Type B pancreatic cell (in vitro differentiated cells): ENCODE results near the gene TAF5L. TPM values are rescaled to one million over a fixed set of nuclear protein-coding genes. Genes with fewer than 3 reads are reported as not detected.

Source experiments
- DNase-seq: peaks from one replicate; pipeline ENCODE4 v3.0.0; 2021; ENCODE audit warnings: mixed read lengths; ENCODE audit not compliant: unreplicated experiment; ENCODE audit errors: extremely low spot score
- H3K27ac Mint-ChIP-seq: 2 replicates; pipeline ENCODE4 v1.8.0; 2021; ENCODE audit warnings: mild to moderate bottlenecking, mixed read lengths
- H3K27me3 Mint-ChIP-seq: 2 replicates; pipeline ENCODE4 v1.8.0; 2021; ENCODE audit warnings: mixed read lengths
- H3K36me3 Mint-ChIP-seq: 2 replicates; pipeline ENCODE4 v1.8.0; 2021; ENCODE audit warnings: mixed read lengths
- H3K4me1 Mint-ChIP-seq: one replicate; pipeline ENCODE4 v1.8.0; 2021; ENCODE audit warnings: mixed read lengths; ENCODE audit not compliant: unreplicated experiment
- H3K4me3 Mint-ChIP-seq: 2 replicates; pipeline ENCODE4 v1.8.0; 2021; ENCODE audit warnings: mild to moderate bottlenecking, mixed read lengths
- H3K9me3 Mint-ChIP-seq: 2 replicates; pipeline ENCODE4 v1.8.0; 2021; ENCODE audit warnings: mixed read lengths
- CTCF ChIP-seq: fragments of 200-600 bp; sonication (generic); conservative IDR thresholded peaks from 2 replicates; pipeline ENCODE4 v1.5.0; 2021; ENCODE audit warnings: antibody characterized with exemption, mild to moderate bottlenecking
- total RNA-seq: library from RNA; stranded (reverse); gene quantifications from 2 replicates; pipeline ENCODE4 v1.2.1, GENCODE V29; 2021; ENCODE audit warnings: low replicate concordance

The TAF5L gene
- total RNA-seq, 1 donor from 2014 or later: 17.4 TPM

DNA sequence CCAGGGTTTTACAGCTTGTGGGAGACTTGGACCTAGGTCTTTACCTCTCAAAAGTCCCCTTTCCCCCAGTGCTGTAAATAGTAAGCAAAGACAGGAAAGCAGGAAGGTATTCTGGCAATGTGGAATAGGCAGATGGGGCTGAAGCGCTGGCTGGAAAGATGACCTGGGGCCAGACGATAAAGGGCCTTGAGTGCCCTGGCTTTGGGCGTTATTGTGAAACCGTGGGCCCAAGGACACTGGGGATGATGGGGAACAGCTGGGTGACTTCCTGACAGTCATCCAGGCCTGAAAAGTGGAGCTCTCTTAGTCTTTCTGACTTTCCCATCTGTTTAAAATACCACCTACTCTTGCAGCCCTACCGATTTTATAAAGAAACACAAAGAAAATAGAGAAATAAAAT lies 16.5 kb upstream of the TAF5L start:
- DNase-seq: no peak
- no peak for TF ChIP-seq CTCF
- Mint-ChIP-seq H3K9me3 (no peaks in the 10 kb centered on the region), H3K4me3 (no peak overlapping the region), H3K27ac (no peak overlapping the region), H3K4me1 (no peaks in the 10 kb centered on the region), H3K36me3 (peaks cover 7% of the 10 kb centered on the region), H3K27me3 (no peaks in the 10 kb centered on the region)

GRCh38 chr1:229641306-229641705 lies 15.4 kb upstream of the TAF5L start:
- TF ChIP-seq CTCF: no peak
- no peak for DNase-seq
- Mint-ChIP-seq H3K27ac (no peak overlapping the region), H3K36me3 (peaks cover 15% of the 10 kb centered on the region), H3K27me3 (no peaks in the 10 kb centered on the region), H3K4me3 (no peak overlapping the region), H3K4me1 (no peaks in the 10 kb centered on the region), H3K9me3 (no peaks in the 10 kb centered on the region)

GRCh38 chr1:229640455-229640854 lies 14.5 kb upstream of the TAF5L start:
- TF ChIP-seq CTCF: no peak
- no peak for DNase-seq
- Mint-ChIP-seq H3K27ac (no peak overlapping the region), H3K36me3 (peaks cover 15% of the 10 kb centered on the region), H3K9me3 (no peaks in the 10 kb centered on the region), H3K4me3 (no peak overlapping the region), H3K27me3 (no peaks in the 10 kb centered on the region), H3K4me1 (no peaks in the 10 kb centered on the region)

- no peak for DNase-seq
- Mint-ChIP-seq H3K36me3 (peaks cover 16% of the 10 kb centered on the region), H3K27ac (no peak overlapping the region), H3K27me3 (no peaks in the 10 kb centered on the region), H3K4me3 (no peak overlapping the region), H3K9me3 (no peaks in the 10 kb centered on the region), H3K4me1 (no peaks in the 10 kb centered on the region)
- no peak for TF ChIP-seq CTCF
Measured at GRCh38 chr1:229637746-229638145, 11.8 kb upstream of the TAF5L start.

- no peak for TF ChIP-seq CTCF
- Mint-ChIP-seq H3K27ac (no peak overlapping the region), H3K4me3 (no peak overlapping the region), H3K36me3 (peaks cover 20% of the 10 kb centered on the region), H3K27me3 (no peaks in the 10 kb centered on the region), H3K4me1 (no peaks in the 10 kb centered on the region), H3K9me3 (no peaks in the 10 kb centered on the region)
- DNase-seq: no peak
Measured at GRCh38 chr1:229636042-229636441, 10.1 kb upstream of the TAF5L start.

- Mint-ChIP-seq H3K27ac (no peak overlapping the region), H3K4me3 (no peak overlapping the region), H3K9me3 (no peaks in the 10 kb centered on the region), H3K36me3 (peaks cover 20% of the 10 kb centered on the region), H3K27me3 (no peaks in the 10 kb centered on the region), H3K4me1 (peaks cover 7% of the 10 kb centered on the region)
- TF ChIP-seq CTCF: no peak
- DNase-seq: no peak
Measured at GRCh38 chr1:229631966-229632365, 6.0 kb upstream of the TAF5L start.
